IMR-90 (cell line): Measurements from ENCODE around the gene CDK11A. TPM values are rescaled to one million over a fixed set of nuclear protein-coding genes. Genes with fewer than 3 reads are reported as not detected.
"Not testable (repeated sequence)": the region's sequence is repeated elsewhere in the genome, so short reads cannot be mapped to it uniquely, and the experiment has no call there.

Experiments
- ATAC-seq: fragments of 200-7000 bp; cut with Tn5 transposase; 2 replicates; pipeline ENCODE4 v1.9.1; 2020; ENCODE audit warnings: low read depth, mild to moderate bottlenecking, moderate library complexity
- BruUV-seq: library from RNA; stranded (reverse); fragments of 400-500 nt; replicated peaks from 2 replicates; lab custom pipeline; 2021; lab: Mats Ljungman, UMichigan
- CTCF ChIA-PET: fragments of 300-600 bp; formaldehyde crosslinking; extraction: SDS; loops from one replicate; lab custom pipeline; 2021; ENCODE audit warnings: antibody characterized with exemption; lab: Yijun Ruan, JAX
- POLR2A ChIA-PET: fragments of 300-600 bp; sonication (Branson Sonifier 250); formaldehyde crosslinking; loops from one replicate; lab custom pipeline; 2022; ENCODE audit warnings: antibody characterized with exemption; ENCODE audit not compliant: unreplicated experiment; lab: Charles Lee
- DNase-seq: peaks from one replicate; pipeline ENCODE4 v3.0.0; 2013
- H2AFZ ChIP-seq: replicated peaks from 2 replicates; pipeline ENCODE3; 2013; ENCODE audit warnings: low read length, mild to moderate bottlenecking; ENCODE audit not compliant: poor library complexity
- H2AK5ac ChIP-seq: 2 replicates; pipeline ENCODE4 v1.6.1; 2013; ENCODE audit warnings: low read depth, low read length, inconsistent platforms
- H2AK9ac ChIP-seq: replicated peaks from 2 replicates; pipeline ENCODE3; 2013; ENCODE audit warnings: mild to moderate bottlenecking, low read depth, low read length, moderate library complexity; ENCODE audit not compliant: poor library complexity
- H2BK120ac ChIP-seq: 2 replicates; pipeline ENCODE4 v1.6.1; 2013; ENCODE audit warnings: low read depth, low read length, inconsistent platforms
- H2BK15ac ChIP-seq: 3 replicates; pipeline ENCODE4 v1.6.1; 2013; ENCODE audit warnings: low read depth, low read length, inconsistent platforms
- H2BK20ac ChIP-seq: 2 replicates; pipeline ENCODE4 v1.6.1; 2013; ENCODE audit warnings: low read depth, mild to moderate bottlenecking, inconsistent platforms, low read length, moderate library complexity
- H2BK5ac ChIP-seq: 2 replicates; pipeline ENCODE4 v1.6.1; 2013; ENCODE audit warnings: mild to moderate bottlenecking, low read depth, low read length, inconsistent platforms; ENCODE audit not compliant: poor library complexity, severe bottlenecking
- H3K14ac ChIP-seq: replicated peaks from 2 replicates; pipeline ENCODE4 v1.6.1; 2013; ENCODE audit warnings: low read depth, low read length, inconsistent platforms
- H3K18ac ChIP-seq: 2 replicates; pipeline ENCODE4 v1.6.1; 2013; ENCODE audit warnings: low read depth, low read length, control low read depth
- H3K23ac ChIP-seq: 2 replicates; pipeline ENCODE4 v1.6.1; 2013; ENCODE audit warnings: low read depth, low read length, inconsistent platforms
- H3K27ac ChIP-seq: 2 replicates; pipeline ENCODE4 v1.5.1; 2013; ENCODE audit warnings: mild to moderate bottlenecking, control low read depth, low read length; ENCODE audit not compliant: insufficient read depth
- H3K27me3 ChIP-seq: 2 replicates; pipeline ENCODE4 v1.6.1; 2013; ENCODE audit warnings: low read length; ENCODE audit not compliant: control insufficient read depth, insufficient read depth
- H3K36me3 ChIP-seq: 2 replicates; pipeline ENCODE4 v1.6.1; 2013; ENCODE audit warnings: low read length, mixed read lengths; ENCODE audit not compliant: control insufficient read depth, insufficient read depth
- H3K4ac ChIP-seq: 2 replicates; pipeline ENCODE4 v1.6.1; 2013; ENCODE audit warnings: low read depth, low read length, inconsistent platforms
- H3K4me1 ChIP-seq: 2 replicates; pipeline ENCODE4 v1.6.1; 2013; ENCODE audit warnings: low read length, mixed read lengths; ENCODE audit not compliant: control insufficient read depth, insufficient read depth
- H3K4me2 ChIP-seq: 2 replicates; pipeline ENCODE4 v1.6.1; 2013; ENCODE audit warnings: low read depth, mild to moderate bottlenecking, control low read depth, low read length, moderate library complexity
- H3K4me3 ChIP-seq: 2 replicates; pipeline ENCODE4 v1.5.1; 2013; ENCODE audit warnings: low read depth, mild to moderate bottlenecking, control low read depth, low read length, moderate library complexity; ENCODE audit not compliant: insufficient read depth
- H3K56ac ChIP-seq: 2 replicates; pipeline ENCODE4 v1.6.1; 2013; ENCODE audit warnings: low read length, inconsistent platforms; ENCODE audit not compliant: insufficient read depth; ENCODE audit errors: extremely low read depth
- H3K79me1 ChIP-seq, 2 experiments: 2 replicates each; pipeline ENCODE4 v1.6.1; 2013; ENCODE audit warnings: low read length in 2 of 2, inconsistent platforms in 1 of 2, low read depth in 1 of 2
- H3K9ac ChIP-seq: 2 replicates; pipeline ENCODE4 v1.6.1; 2013; ENCODE audit warnings: low read depth, low read length, control low read depth
- H3K9me1 ChIP-seq: 2 replicates; pipeline ENCODE4 v1.6.1; 2013; ENCODE audit warnings: low read length, inconsistent platforms; ENCODE audit not compliant: insufficient read depth
- H3K9me3 ChIP-seq: 2 replicates; pipeline ENCODE4 v1.6.1; 2013; ENCODE audit warnings: low read length; ENCODE audit not compliant: control insufficient read depth, insufficient read depth
- H4K20me1 ChIP-seq: 2 replicates; pipeline ENCODE4 v1.6.1; 2013; ENCODE audit warnings: low read length, inconsistent platforms; ENCODE audit not compliant: insufficient read depth
- H4K5ac ChIP-seq: 2 replicates; pipeline ENCODE4 v1.6.1; 2013; ENCODE audit warnings: mild to moderate bottlenecking, low read depth, low read length, control low read depth
- H4K8ac ChIP-seq, 2 experiments: 2 replicates each; pipeline ENCODE4 v1.6.1; 2013; ENCODE audit warnings: low read depth in 2 of 2, low read length in 2 of 2, control low read depth in 1 of 2, inconsistent platforms in 1 of 2
- H4K91ac ChIP-seq: 2 replicates; pipeline ENCODE4 v1.6.1; 2013; ENCODE audit warnings: low read depth, low read length, inconsistent platforms; ENCODE audit not compliant: insufficient read depth
- WGBS, 2 experiments: methylation state at CpG; one replicate each; pipeline versions ENCODE4 v1.1.5 to v1.1.7; 2013; ENCODE audit warnings: missing lambda C conversion rate in 2 of 2; ENCODE audit not compliant: insufficient read length in 1 of 2; ENCODE audit errors: extremely low coverage in 2 of 2; 5-methylcytosine and 5-hydroxymethylcytosine counted together
- dilution Hi-C: fragments of 300-500 bp; cut with HindIII; formaldehyde crosslinking; loops from one replicate; pipeline ENCODE4 v1.14.3; 2018; ENCODE audit warnings: low sequenced_read_pairs; ENCODE audit not compliant: unreplicated experiment
- in situ Hi-C: fragments of 300-500 bp; cut with MboI; formaldehyde crosslinking; loops from 3 replicates; pipeline ENCODE4 v1.14.3; 2019; ENCODE audit warnings: low sequenced_read_pairs, inconsistent platforms, mixed read lengths
- intact Hi-C: fragments of 100-400 bp; cut with micrococcal nuclease; formaldehyde crosslinking; loops from 2 replicates; pipeline ENCODE4 v1.10.0; 2022
- polyA plus RNA-seq, 3 experiments: library from polyadenylated mRNA; depleted of rRNA; stranded (reverse); fragments of >200 nt; gene quantifications; 2 replicates each; pipeline ENCODE4 v1.2.3, GENCODE V29; 2012; ENCODE audit warnings: low replicate concordance in 1 of 3
- total RNA-seq: library from RNA; depleted of rRNA; stranded (reverse); fragments of >200 nt; gene quantifications from 2 replicates; pipeline ENCODE4 v1.2.3, GENCODE V29; 2012

CDK11A gene
- total and polyA plus RNA-seq, 2 of the 4 experiments (the other 2 are of a cell fraction), result 1.8 to 20.0 TPM

GRCh38 chr1:1697358-1698183 lies 26.6 kb downstream of the CDK11A start:
- dilution Hi-C loops, H2AFZ ChIP-seq, H2BK15ac ChIP-seq, H3K36me3 ChIP-seq, H3K9me3 ChIP-seq, H3K4me1 ChIP-seq, intact Hi-C loops, H2BK20ac ChIP-seq, H4K91ac ChIP-seq, in situ Hi-C loops, H2BK120ac ChIP-seq, H2AK5ac ChIP-seq, H4K8ac ChIP-seq, H3K23ac ChIP-seq, H3K14ac ChIP-seq, BruUV-seq, H2BK5ac ChIP-seq, POLR2A ChIA-PET, H3K4me3 ChIP-seq, H3K56ac ChIP-seq, H3K27ac ChIP-seq, H3K9ac ChIP-seq, ATAC-seq, DNase-seq, H3K4ac ChIP-seq, H4K20me1 ChIP-seq, H3K4me2 ChIP-seq, H2AK9ac ChIP-seq, H3K27me3 ChIP-seq, H3K79me1 ChIP-seq, H3K9me1 ChIP-seq, H4K5ac ChIP-seq, CTCF ChIA-PET, H3K18ac ChIP-seq: not testable (repeated sequence)
- no CpG with 5 or more reads among the region's 26 CpGs for WGBS, 2 experiments

GRCh38 chr1:1696431-1697357 lies 27.5 kb downstream of the CDK11A start:
- CTCF ChIA-PET, H4K8ac ChIP-seq, H3K4me2 ChIP-seq, H3K79me1 ChIP-seq, H2BK120ac ChIP-seq, H2BK20ac ChIP-seq, H3K4ac ChIP-seq, H2BK15ac ChIP-seq, H3K9ac ChIP-seq, POLR2A ChIA-PET, in situ Hi-C loops, BruUV-seq, H3K14ac ChIP-seq, H4K20me1 ChIP-seq, H3K27ac ChIP-seq, H2AK9ac ChIP-seq, dilution Hi-C loops, H2AK5ac ChIP-seq, ATAC-seq, H4K91ac ChIP-seq, H3K27me3 ChIP-seq, H2AFZ ChIP-seq, DNase-seq, H3K4me3 ChIP-seq, H3K36me3 ChIP-seq, H3K18ac ChIP-seq, H2BK5ac ChIP-seq, H4K5ac ChIP-seq, intact Hi-C loops, H3K4me1 ChIP-seq, H3K9me3 ChIP-seq, H3K9me1 ChIP-seq, H3K23ac ChIP-seq, H3K56ac ChIP-seq: not testable (repeated sequence)
- WGBS, 2 experiments, result no CpG with 5 or more reads among the region's 23 CpGs
